Measurements from ENCODE around the gene NKPD1.

NKPD1 gene

GRCh38 chr19:45147835-45148676 is 12.7 kb downstream of the NKPD1 start:
- POLR2A ChIA-PET: interaction anchor here (1.1 kb wide), 1 partner anchor 16 kb away, joined by 3 read pairs; no protein-coding TSS in a partner anchor
- no peak for TF ChIP-seq CTCF (IDR thresholded peaks at IDR 0.05; ENCODE audit: control extremely low read depth, extremely low read depth, low read depth, missing control alignments)
- CTCF ChIA-PET: interaction anchor here (1.5 to 1.8 kb wide), 3 partner anchors 11 to 128 kb away, joined by 3 to 5 read pairs (median 5); partner anchors contain the start of gene NKPD1
- DNase-seq (ENCODE audit: extremely low spot score): no peak

- ChIA-PET CTCF (interaction anchor here (0.9 to 1.3 kb wide), 4 partner anchors 11 to 21 kb away, joined by 3 to 4 read pairs (median 3); no protein-coding TSS in a partner anchor), POLR2A (no interaction called here)
- DNase-seq (ENCODE audit: extremely low spot score): no peak
- TF ChIP-seq CTCF (IDR thresholded peaks at IDR 0.05; ENCODE audit: control extremely low read depth, extremely low read depth, low read depth, missing control alignments): no peak
Measured at GRCh38 chr19:45146741-45147205, 14.0 kb downstream of the NKPD1 start.

GRCh38 chr19:45146251-45146650 is 14.5 kb downstream of the NKPD1 start:
- ChIA-PET POLR2A (no interaction called here), CTCF (interaction anchor here (0.9 to 1.3 kb wide), 4 partner anchors 10 to 21 kb away, joined by 3 to 4 read pairs (median 3); no protein-coding TSS in a partner anchor)
- no peak for TF ChIP-seq CTCF (IDR thresholded peaks at IDR 0.05; ENCODE audit: control extremely low read depth, extremely low read depth, low read depth, missing control alignments)
- DNase-seq (ENCODE audit: extremely low spot score): no peak

- no peak for DNase-seq (ENCODE audit: extremely low spot score)
- CTCF ChIA-PET: interaction anchor here (0.9 to 1.0 kb wide), 2 partner anchors 10 to 17 kb away, joined by 3 to 4 read pairs; no protein-coding TSS in a partner anchor
- POLR2A ChIA-PET: no interaction called here
- TF ChIP-seq CTCF (IDR thresholded peaks at IDR 0.05; ENCODE audit: control extremely low read depth, extremely low read depth, low read depth, missing control alignments): no peak
Measured at GRCh38 chr19:45145270-45146189, 15.3 kb downstream of the NKPD1 start.

GRCh38 chr19:45144431-45145269 is 16.1 kb downstream of the NKPD1 start:
- TF ChIP-seq CTCF (IDR thresholded peaks at IDR 0.05; ENCODE audit: control extremely low read depth, extremely low read depth, low read depth, missing control alignments): no peak
- no peak for DNase-seq (ENCODE audit: extremely low spot score)
- CTCF ChIA-PET: interaction anchor here (1.1 to 1.7 kb wide), 2 partner anchors 7 to 85 kb away, joined by 3 to 4 read pairs; no protein-coding TSS in a partner anchor
- POLR2A ChIA-PET: interaction anchor here (0.6 kb wide), 1 partner anchor 25 kb away, joined by 5 read pairs; no protein-coding TSS in a partner anchor
